NCI-H187 (cell line): ENCODE results near the gene TSKU.
A peak's percentile ranks its signal among the peaks of the same experiment; 100 is the strongest.
"Not testable (repeated sequence)": the region's sequence is repeated elsewhere in the genome, so short reads cannot be mapped to it uniquely, and the experiment has no call there.

Source experiments
- DNase-seq, 2 experiments: peaks; one replicate each; lab custom pipeline; 2025; lab: John Stamatoyannopoulos, UW

Gene TSKU

GRCh38 chr11:76801736-76802135 is 18.6 kb downstream of the TSKU start:
- DNase-seq, result no peak

DNA sequence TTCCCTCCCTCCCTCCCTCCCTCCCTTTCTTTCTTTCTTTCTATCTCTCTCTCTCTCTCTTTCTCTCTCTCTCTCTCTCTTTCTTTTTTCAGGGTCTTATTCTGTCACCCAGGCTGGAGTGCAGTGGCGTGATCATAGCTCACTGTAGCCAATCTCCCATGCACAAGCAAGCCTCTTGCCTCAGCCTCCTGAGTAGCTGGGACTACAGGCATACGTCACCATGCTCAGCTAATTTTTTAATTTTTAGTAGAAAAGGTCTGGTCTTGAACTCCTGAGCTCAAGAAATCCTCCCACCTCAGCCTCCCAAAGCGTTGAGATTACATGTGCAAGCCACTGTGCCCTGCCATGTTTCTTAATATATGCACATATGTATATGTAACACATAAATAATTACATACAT is 19.0 kb downstream of the TSKU start:
- DNase-seq, result no peak

DNA sequence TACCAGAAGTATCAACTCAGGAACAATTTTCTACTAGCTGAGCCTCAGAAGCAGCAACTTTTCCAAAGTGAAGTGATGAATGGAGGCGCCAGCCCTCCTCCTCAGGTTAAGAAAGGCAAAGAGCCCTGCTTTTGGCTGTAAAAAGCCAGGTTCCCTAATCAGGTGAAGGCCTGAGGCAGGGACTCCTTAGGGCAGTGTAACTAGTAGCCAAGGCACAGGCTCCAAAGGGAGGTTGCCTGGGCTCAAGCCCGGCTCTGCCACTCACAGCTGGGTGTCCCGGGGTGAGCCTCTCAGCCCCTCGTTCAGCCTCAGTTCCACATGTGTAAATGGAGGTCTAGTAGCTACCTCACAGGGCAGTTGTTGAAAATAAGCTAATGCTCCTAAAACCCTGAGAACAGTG is 19.5 kb downstream of the TSKU start:
- DNase-seq, result no peak

- DNase-seq, result no peak
Observed at GRCh38 chr11:76803023-76803422, 19.9 kb downstream of the TSKU start.

DNA sequence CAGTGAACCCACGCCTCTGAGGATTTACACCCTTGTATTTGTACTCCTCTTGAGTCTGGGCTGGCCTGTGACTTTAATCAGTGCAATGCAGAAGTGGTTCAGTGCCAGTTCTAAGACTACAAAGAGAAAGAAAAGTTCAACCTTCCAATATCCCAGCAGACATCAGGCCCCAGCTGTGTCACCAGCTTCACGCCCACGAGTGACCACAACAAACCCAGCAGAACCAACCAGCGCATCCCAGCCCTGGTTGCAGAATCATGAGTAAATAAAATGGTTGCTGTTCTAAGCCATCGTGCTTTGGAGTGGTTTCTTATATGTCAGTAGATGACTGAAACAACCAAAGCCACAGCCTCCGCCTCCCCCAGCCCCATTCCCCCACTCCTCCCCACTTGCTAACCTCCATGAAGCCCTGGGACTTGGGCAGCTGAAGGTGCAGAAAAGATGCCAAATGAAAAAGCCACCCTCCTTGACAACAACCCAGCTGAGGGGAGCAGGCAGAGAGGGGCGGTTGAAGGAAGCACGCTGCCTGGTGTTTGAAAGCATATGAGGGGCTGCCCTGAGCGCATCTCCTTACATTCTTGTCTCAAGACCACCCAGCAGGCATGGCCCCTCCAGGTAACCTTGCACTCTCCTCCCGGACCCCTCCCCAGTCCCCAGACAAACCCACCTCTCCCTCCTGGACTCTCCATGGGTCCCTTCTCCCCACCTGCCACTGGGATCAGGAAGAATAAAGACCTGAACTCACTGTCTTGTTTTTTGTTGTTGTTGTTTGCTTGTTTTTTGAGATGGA is 20.9 kb downstream of the TSKU start:
- no peak for DNase-seq

DNA sequence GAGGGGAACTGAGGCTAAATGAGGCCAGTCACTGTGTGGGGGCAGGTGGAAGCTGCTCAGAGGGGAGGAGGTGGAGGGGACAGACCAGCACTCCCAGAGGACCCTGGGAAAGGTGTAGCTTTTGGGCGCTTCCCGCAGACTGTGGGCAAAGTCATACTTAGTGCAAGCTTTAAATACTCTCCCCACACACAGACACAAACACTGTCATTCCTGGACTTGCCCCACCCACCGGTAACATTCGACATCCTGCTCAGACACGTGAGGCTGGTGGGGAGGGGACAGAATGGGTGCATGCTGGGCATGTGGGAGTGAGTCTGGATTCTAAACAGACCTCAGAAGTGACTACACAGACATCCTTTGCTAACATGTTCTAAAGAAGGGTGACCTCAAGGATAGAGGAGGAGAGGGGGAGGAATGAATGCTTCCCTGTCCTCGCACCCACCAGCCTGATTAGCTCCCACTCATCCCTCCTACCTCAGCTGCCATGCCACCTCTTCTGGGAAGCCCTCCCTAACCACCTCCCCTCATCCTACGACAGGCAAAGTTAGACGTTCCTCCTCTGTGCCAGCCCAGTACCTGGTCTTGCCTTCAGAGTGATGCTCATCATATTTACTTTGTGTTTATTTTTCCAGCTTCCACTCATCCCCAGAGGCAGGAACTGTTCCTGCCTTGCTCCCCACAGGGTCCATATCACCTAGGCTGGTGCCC is 22.2 kb downstream of the TSKU start:
- DNase-seq, result no peak

GRCh38 chr11:76806131-76806530 is 23.0 kb downstream of the TSKU start:
- no peak for DNase-seq

- DNase-seq, result no peak
Observed at GRCh38 chr11:76806608-76807205, 23.6 kb downstream of the TSKU start.

DNA sequence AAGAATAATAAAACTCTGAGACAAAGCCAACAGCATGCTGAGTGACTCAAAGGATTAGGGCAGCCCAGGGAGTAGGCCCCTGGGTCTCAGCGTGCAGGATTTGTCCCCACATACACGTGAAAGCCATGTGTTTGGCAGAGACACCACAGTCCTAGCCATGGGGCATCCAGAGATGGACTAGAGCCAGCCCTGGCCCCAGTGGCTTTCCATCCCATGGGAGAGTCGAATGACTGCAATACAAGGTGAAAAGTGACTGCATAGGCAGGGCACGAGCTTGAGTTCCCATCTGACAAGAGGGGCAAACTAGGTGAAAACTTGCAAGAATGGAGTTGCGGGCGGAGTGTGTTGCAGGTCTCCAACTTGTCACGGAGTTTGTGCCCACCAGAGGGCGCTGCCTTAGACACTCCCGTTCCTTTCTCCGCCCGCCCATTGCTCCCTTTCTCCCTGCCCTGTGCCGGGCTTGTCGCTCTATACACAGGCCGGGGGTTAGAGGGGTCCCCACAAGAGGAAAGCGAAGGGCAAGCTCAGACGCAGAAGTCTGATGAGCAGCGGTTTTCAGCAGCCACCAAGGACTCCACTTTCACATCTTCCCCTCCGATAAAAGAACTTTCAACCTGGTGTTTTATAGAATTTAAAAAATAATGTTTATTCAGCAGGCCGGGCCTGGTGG is 24.2 kb downstream of the TSKU start:
- peak; percentile 37 to 39 for DNase-seq

DNA sequence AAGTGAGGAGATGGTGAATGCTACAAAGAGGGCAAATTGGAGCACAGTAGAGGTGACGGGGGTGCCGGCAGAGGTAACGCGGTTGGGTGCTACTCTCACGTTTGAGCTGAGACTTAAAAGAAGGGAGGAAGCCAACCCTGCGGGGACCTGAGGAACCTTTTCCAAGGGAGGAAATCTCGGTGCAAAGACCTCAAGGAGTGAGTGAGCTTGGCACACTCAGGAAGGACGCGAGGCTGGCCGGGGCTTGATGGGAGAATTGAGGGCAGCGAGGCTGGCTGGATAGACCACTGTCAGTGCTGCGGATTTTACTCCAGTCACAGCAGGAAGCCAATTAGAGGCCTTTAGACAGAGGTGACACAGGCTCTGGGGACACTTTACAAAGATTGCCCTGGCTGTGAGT is 25.0 kb downstream of the TSKU start:
- DNase-seq, result no peak

- DNase-seq, result no peak
Observed at GRCh38 chr11:76808996-76809395, 25.8 kb downstream of the TSKU start.

DNA sequence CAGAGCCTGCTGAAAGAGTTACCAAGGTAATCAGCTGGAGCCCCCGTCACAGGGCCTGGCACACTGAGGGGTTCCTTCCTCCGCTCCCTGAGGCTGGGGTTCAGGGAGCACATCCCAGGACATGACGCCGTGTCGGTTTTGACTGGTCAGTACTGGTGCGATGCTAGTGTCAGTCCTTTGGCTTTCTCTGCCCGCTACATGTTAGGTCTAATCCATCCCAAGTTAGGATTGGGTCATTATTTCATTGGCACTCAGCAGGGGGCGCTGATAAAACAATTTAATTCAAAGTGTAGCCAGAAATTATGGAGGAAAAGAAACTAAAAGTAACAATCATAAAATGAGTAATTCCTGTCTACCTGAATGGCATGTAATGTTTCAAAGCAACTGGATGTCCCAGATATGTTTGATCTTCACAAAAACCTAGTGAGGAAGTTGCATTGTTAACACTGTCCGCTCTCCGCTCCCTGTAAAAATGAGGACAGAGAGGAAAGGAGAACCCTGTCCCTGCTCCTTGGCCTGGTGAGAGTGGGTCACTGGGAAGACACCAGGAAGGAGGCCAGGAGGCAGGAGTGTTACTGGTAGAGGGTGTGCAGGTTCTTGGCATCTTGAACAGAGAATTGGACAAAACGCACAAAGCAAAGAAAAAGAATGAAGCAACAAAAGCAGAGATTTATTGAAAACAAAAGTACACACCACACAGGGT is 27.1 kb downstream of the TSKU start:
- DNase-seq, result no peak

- no peak for DNase-seq
Observed at GRCh38 chr11:76811259-76811658, 28.1 kb downstream of the TSKU start.

DNA sequence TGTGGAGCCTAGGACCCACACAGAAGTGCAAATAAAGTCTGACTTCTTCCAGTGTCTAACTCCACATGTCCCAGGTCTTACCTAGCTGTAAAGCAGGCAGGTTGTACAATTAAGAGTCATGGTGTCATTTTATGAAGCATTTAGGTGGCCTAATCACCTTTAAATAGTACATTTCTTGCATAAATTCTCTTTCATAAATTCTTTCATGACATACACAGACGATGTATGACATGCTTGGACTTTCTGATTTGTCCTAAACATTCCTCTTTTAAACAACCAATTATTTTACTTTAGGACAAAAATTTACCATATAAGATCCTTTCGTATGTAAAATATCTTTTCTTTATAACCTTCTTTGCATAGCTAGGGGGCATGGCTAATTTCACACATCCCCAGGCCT is 31.3 kb downstream of the TSKU start:
- no peak for DNase-seq

DNA sequence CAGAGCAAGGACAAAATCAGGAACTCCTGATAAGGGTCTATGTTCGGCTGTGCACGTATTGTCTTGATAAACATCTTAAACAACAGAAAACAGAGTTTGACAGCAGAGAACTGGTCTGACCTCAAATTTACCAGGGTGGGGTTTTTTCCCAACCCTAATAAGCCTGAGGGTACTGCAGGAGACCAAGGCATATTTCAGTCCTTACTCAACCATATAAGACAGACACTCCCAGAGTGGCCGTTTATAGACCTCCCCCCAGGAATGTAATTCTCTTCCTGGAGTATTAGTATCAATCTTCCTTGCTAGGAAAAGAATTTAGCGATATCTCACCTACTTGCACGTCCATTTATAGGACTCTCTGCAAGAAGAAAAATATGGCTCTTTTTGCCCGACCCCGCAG is 32.5 kb downstream of the TSKU start:
- not testable (repeated sequence) for DNase-seq

DNA sequence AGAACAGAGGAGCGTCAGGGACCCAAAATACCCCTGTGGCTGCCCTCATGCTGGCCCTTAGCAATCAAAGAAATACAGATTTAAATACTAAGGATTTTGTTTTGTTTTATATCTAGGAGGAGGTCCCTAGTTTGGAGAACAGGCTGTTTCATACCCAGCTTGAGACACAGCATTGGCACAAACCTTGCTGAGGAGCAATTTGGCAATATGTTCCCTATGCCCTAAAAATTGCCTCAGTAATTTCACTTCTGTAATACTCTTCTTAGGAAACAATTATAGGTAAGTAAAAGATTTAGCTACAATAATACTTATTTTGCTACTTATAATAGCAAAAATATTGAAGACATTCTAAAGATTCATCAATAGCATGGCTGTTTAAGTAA is 37.0 kb downstream of the TSKU start:
- no peak for DNase-seq

- not testable (repeated sequence) for DNase-seq
Observed at GRCh38 chr11:76821396-76821795, 38.2 kb downstream of the TSKU start.

DNA sequence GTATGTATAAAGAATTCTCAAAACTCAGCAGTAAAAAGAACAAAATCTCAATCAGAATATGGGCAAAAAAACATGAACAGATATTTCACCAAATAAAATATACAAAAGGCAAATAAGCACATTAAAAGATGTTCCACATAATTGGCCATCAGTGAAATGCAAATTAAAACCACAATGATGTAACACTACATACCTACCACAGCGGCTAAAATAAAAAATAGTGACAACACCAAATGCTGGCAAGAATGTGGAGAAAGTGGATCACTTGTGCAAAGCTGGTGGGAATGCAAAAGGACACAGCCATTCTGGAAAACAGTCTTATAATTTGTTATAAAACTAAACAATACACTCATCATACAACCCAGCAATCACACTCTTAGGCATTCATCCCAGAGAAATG is 39.2 kb downstream of the TSKU start:
- DNase-seq, result no peak

DNA sequence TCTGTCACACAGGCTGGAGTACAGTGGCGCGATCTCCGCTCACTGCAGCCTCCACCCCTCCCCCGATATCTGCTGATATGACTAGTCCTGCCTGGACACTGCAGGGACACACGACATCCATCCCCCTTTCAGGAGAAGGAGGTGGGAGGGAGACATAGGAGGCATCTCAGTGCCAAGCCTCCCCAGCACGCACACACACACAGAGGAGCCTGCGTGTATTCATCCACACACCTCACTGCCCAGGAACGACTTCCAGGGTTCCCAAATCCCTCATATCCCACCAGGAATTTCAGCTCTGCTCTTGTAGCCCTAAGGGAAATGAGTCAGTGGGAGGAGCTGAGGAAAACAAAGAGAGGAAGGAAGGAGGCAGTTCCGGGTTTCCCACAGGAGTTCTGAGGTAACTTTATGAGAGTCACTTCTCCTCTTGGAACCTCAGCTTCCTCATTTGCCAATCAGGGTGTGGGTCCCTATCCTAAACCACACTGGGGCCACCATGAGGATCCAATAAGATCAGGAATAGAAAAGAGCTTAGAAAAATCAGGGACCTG is 40.4 kb downstream of the TSKU start:
- DNase-seq, result no peak

DNA sequence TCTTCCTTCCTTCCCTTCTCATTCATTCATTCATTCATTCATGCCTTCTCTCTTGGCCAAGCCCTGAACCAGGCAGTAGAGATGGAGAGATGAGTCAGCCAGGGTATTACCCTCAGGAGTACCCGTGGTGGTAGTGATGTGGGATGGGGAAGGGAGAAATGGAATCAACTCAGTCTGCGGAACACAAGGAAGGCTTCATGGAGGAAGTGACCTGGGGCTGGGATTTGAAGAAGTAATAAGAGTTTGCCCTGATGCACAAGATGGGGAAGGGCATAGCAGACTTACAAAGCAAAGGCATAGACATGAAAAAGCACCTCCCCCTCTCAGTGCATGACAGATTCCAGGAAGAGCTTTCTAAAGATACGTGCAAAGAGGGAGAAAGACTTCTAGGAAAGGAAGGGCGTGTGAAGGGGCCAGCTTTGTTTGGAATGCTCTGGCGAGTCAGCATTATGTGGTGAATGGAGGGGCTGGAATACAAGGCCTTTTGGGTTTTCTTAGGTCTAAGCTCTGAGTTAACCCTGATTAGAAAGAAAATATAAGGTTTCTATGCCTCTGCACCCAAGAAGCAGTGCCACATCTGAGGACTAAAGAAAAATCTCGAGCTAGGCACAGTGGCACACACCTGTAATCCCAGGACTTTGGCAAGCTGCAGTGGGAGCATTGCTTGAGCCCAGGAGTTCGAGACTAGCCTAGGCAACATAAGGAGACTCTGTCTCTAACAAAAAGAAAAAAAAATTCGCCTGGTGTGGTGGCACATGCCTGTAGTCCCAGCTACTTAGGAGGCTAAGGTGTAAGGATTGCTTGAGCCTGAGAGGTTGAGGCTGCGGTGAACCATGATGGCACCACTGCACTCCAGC is 41.2 kb downstream of the TSKU start:
- no peak for DNase-seq
